T-helper 17 cell (primary cell): Measurements from ENCODE around the gene IKZF3. TPM values are rescaled to one million over a fixed set of nuclear protein-coding genes. Genes with fewer than 3 reads are reported as not detected.
"Not testable (repeated sequence)": the region's sequence is repeated elsewhere in the genome, so short reads cannot be mapped to it uniquely, and the experiment has no call there.

Experiments used
- ATAC-seq: fragments of 150-1000 bp; cut with Tn5 transposase; 2 replicates; pipeline ENCODE4 v1.10.0; 2021; ENCODE audit warnings: mild to moderate bottlenecking, moderate library complexity
- DNase-seq, 3 donors: peaks; one replicate each; pipeline versions ENCODE4 v3.0.0 to v3.0.0-alpha.2; 2020 to 2021
- H3K9me3 ChIP-seq: one replicate; pipeline ENCODE4 v1.7.0; 2013; ENCODE audit warnings: low read length, mild to moderate bottlenecking; ENCODE audit not compliant: control insufficient read depth, poor library complexity, severe bottlenecking
- H3K27ac Mint-ChIP-seq: one replicate; pipeline ENCODE4 v1.8.0; 2022; ENCODE audit warnings: mild to moderate bottlenecking, moderate library complexity, mixed read lengths
- H3K27me3 Mint-ChIP-seq: one replicate; pipeline ENCODE4 v1.8.0; 2022; ENCODE audit warnings: mixed read lengths
- H3K36me3 Mint-ChIP-seq: one replicate; pipeline ENCODE4 v1.8.0; 2022; ENCODE audit warnings: low read depth, mixed read lengths
- H3K4me1 Mint-ChIP-seq: one replicate; pipeline ENCODE4 v1.8.0; 2022; ENCODE audit warnings: mild to moderate bottlenecking, mixed read lengths
- H3K4me3 Mint-ChIP-seq: one replicate; pipeline ENCODE4 v1.8.0; 2022; ENCODE audit warnings: mild to moderate bottlenecking, moderate library complexity, mixed read lengths
- total RNA-seq, 4 donors: library from RNA in 2 of 4; stranded (reverse) in 2 of 4; gene quantifications; one replicate each; pipeline ENCODE4 v1.2.3 and lab custom pipeline; 2022 to 2026

The IKZF3 gene
- total RNA-seq, 2 donors from 2014 or later = 106 to 113 TPM

DNA sequence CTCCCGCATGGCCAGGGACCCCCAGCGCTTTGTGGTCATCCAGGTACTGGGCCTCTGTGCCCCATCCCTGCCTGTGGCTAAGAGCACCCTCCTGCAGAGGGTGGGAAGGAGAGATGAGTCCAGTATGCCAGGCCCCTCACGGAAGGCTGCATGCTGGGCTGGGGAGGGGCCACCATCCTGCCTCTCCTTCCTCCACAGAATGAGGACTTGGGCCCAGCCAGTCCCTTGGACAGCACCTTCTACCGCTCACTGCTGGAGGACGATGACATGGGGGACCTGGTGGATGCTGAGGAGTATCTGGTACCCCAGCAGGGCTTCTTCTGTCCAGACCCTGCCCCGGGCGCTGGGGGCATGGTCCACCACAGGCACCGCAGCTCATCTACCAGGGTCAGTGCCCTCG lies 137.5 kb downstream of the IKZF3 start:
- Mint-ChIP-seq H3K4me1 (peaks cover 17% of the 10 kb centered on the region), H3K4me3 (no peak overlapping the region), H3K27ac (no peak overlapping the region), H3K36me3 (no peaks in the 10 kb centered on the region), H3K27me3 (no peaks in the 10 kb centered on the region)
- ATAC-seq (no peak), DNase-seq (no peak)
- H3K9me3 ChIP-seq = no peaks in the 10 kb centered on the region

DNA sequence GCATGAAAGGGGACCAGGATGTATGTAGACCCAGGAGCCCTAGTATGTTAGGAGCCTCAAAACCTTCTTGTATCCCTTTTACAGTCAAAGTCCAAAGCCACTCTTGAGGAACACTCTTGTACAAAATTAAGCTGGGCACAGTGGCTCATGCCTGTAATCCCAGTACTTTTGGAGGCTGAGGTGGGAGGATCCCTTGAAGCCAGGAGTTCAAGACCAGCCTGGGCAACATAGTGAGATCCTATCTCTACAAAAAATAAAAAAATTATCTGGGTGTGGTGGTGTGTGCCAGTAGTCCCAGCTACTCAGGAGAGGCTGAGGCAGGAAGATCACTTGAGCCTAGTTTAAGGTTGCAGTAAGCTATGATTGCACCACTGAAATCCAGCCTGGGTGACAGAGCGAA lies 138.2 kb downstream of the IKZF3 start:
- H3K27ac Mint-ChIP-seq, H3K9me3 ChIP-seq, H3K4me3 Mint-ChIP-seq, DNase-seq, H3K36me3 Mint-ChIP-seq, H3K27me3 Mint-ChIP-seq, ATAC-seq: not testable (repeated sequence)
- peaks cover 17% of the 10 kb centered on the region for H3K4me1 Mint-ChIP-seq

DNA sequence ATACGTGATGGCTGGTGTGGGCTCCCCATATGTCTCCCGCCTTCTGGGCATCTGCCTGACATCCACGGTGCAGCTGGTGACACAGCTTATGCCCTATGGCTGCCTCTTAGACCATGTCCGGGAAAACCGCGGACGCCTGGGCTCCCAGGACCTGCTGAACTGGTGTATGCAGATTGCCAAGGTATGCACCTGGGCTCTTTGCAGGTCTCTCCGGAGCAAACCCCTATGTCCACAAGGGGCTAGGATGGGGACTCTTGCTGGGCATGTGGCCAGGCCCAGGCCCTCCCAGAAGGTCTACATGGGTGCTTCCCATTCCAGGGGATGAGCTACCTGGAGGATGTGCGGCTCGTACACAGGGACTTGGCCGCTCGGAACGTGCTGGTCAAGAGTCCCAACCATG lies 139.4 kb downstream of the IKZF3 start:
- no peaks in the 10 kb centered on the region for H3K27me3 Mint-ChIP-seq
- H3K4me3 Mint-ChIP-seq = peak overlapping the region; percentile 12
- H3K36me3 Mint-ChIP-seq = no peaks in the 10 kb centered on the region
- H3K4me1 Mint-ChIP-seq = peaks cover 16% of the 10 kb centered on the region
- no peak for ATAC-seq
- DNase-seq = no peak
- no peaks in the 10 kb centered on the region for H3K9me3 ChIP-seq
- H3K27ac Mint-ChIP-seq = no peak overlapping the region

DNA sequence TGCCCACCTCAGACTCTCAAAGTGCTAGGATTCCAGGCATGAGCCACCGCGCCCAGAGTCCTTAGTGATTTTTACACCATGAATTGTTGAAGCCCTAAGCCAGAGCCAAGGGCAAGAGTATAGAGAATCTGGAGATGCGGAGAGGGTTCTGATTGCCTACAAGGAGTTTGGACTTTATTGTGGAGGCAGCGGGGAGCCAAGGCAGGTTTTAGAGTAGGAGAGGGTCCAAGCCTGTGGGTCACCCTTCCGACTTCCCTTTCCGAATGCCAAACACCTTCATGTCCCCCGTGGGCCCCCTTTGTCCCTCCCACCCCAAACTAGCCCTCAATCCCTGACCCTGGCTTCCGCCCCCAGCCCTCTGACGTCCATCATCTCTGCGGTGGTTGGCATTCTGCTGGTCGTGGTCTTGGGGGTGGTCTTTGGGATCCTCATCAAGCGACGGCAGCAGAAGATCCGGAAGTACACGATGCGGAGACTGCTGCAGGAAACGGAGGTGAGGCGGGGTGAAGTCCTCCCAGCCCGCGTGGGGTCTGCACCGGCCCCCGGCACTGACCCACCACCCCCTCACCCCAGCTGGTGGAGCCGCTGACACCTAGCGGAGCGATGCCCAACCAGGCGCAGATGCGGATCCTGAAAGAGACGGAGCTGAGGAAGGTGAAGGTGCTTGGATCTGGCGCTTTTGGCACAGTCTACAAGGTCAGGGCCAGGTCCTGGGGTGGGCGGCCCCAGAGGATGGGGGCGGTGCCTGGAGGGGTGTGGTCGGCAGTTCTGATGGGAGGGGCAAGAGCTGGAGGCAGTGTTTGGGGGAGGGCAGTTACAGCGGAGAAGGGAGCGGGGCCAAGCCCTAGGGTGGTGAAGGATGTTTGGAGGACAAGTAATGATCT lies 140.9 kb downstream of the IKZF3 start:
- Mint-ChIP-seq H3K27ac (no peak overlapping the region), H3K4me1 (peaks cover 10% of the 10 kb centered on the region), H3K27me3 (no peaks in the 10 kb centered on the region), H3K36me3 (no peaks in the 10 kb centered on the region), H3K4me3 (no peak overlapping the region)
- DNase-seq (no peak), ATAC-seq (no peak)
- H3K9me3 ChIP-seq = no peaks in the 10 kb centered on the region

DNA sequence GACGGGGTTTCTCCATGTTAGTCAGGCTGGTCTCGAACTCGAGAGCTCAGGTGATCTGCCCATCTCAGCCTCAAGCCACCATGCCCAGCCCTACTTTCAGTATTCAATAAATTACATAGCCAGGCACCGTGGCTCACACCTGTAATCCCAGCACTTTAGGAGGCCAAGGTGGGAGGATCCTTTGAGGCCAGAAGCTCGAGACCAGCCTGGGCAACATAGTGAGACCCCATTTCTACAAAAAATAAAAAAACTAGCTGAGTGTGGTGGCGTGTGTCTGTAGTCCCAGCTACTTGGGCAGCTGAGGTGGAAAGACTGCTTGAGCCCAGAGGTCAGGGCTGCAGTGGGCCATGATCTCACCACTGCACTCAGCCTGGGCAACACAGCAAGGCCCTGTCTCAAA lies 142.0 kb downstream of the IKZF3 start:
- no peaks in the 10 kb centered on the region for H3K9me3 ChIP-seq
- Mint-ChIP-seq H3K27ac (no peak overlapping the region), H3K4me1 (peaks cover 6% of the 10 kb centered on the region), H3K36me3 (no peaks in the 10 kb centered on the region), H3K27me3 (no peaks in the 10 kb centered on the region), H3K4me3 (no peak overlapping the region)
- ATAC-seq = no peak
- DNase-seq = no peak

DNA sequence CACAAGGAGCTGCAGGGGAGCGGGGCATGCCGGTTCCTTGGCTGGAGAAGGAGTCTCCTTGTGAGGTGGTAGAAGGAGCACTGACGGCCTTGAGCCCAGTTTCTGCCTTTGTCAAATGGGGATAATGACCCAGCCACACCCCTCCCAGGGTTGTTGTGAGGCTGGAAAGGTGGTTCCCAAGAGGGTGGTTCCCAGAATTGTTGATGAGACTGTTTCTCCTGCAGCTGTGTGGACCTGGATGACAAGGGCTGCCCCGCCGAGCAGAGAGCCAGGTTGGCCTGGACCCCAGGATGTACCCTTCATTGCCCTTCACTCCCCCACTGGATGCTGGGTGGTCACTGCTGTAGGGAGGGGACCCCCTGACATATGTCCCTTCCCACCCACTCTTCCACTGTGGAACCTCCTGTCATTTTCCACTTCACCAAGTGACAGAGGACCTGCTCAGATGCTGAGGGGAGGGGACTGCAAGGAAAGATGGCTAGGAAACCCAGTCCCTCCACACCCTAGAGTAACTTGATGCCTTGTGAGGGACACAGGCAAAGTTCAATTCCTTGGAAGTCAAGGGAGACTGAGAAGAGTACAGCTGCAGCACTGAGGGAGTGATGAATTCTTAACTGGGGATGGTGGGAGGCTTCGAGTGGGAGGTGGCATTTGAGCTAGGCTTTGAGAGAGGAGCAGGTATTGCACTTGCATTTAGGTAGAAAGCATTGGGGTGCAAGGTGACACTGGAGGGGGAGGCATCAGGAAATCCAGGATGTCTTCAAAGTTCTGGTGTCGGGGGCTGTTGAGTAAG lies 144.4 kb downstream of the IKZF3 start:
- DNase-seq (no peak), ATAC-seq (no peak)
- Mint-ChIP-seq H3K27ac (no peak overlapping the region), H3K36me3 (no peaks in the 10 kb centered on the region), H3K4me3 (no peak overlapping the region), H3K4me1 (peaks cover 2% of the 10 kb centered on the region), H3K27me3 (no peaks in the 10 kb centered on the region)
- H3K9me3 ChIP-seq = no peaks in the 10 kb centered on the region

DNA sequence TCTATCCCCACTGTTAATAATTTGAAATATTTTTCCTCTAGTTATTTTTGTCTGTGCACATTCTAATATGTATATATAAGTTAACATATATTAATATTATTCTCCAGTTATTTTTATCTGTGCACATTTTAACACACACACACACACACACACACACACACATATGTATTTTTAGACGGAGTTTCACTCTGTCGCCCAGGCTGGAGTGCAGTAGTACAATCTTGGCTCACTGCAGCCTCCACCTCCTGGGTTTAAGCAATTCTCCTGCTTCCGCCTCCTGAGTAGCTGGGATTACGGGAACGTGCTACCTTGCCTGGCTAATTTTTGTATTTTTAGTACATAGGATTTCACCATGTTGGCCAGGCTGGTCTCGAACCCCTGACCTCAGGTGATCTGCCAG lies 146.5 kb downstream of the IKZF3 start:
- DNase-seq = no peak
- H3K4me3 Mint-ChIP-seq = no peak overlapping the region
- no peak for ATAC-seq
- peaks cover 2% of the 10 kb centered on the region for H3K4me1 Mint-ChIP-seq
- no peak overlapping the region for H3K27ac Mint-ChIP-seq
- H3K36me3 Mint-ChIP-seq = no peaks in the 10 kb centered on the region
- H3K27me3 Mint-ChIP-seq = no peaks in the 10 kb centered on the region
- no peaks in the 10 kb centered on the region for H3K9me3 ChIP-seq

DNA sequence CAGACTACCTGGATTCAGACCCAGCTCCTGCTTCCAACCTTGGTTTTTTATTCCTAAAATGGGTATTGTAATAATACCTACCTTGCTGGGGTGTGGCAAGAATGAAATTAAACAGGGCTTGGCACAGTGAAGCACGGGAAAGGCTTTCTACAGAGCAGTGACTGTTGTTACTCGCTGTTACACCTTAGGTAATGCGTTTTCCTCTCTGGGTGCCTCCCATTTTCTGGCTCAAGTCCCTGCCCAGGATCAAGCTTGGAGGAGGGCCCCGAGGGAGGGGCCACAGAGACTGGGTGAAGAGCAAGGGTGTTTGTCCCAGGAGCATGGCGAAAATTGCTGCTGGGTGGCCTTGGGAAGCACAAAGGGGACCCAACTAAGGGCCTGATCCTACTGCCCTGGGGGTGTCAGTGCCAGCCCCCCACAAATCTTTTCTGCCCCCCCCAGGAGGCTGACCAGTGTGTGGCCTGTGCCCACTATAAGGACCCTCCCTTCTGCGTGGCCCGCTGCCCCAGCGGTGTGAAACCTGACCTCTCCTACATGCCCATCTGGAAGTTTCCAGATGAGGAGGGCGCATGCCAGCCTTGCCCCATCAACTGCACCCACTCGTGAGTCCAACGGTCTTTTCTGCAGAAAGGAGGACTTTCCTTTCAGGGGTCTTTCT lies 147.1 kb downstream of the IKZF3 start:
- Mint-ChIP-seq H3K4me3 (no peak overlapping the region), H3K36me3 (no peaks in the 10 kb centered on the region), H3K4me1 (peaks cover 2% of the 10 kb centered on the region), H3K27ac (no peak overlapping the region), H3K27me3 (no peaks in the 10 kb centered on the region)
- no peak for DNase-seq
- no peak for ATAC-seq
- no peaks in the 10 kb centered on the region for H3K9me3 ChIP-seq

DNA sequence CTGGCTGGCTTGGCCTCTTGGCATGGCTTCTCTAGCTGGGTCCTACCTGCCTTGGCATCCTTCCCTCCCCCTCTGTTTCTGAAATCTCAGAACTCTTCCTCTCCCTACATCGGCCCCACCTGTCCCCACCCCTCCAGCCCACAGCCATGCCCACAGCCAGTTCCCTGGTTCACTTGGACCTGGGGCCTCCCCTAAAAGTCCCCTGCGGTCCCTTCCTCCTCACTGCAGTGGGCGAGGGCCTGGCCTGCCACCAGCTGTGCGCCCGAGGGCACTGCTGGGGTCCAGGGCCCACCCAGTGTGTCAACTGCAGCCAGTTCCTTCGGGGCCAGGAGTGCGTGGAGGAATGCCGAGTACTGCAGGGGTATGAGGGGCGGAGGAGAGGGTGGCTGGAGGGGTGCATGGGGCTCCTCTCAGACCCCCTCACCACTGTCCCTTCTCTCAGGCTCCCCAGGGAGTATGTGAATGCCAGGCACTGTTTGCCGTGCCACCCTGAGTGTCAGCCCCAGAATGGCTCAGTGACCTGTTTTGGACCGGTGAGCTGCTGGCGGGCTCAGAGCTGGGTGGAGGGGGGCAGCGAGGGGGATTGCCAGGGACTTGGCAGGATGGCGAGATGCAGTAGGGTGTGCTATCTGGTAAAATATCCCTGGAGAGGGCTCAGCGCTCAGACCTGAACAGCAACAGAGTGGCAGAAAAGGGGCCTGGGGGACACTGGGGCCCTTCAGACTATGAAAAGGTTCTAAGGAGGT lies 147.9 kb downstream of the IKZF3 start:
- H3K9me3 ChIP-seq = no peaks in the 10 kb centered on the region
- no peak overlapping the region for H3K27ac Mint-ChIP-seq
- no peak for ATAC-seq
- no peaks in the 10 kb centered on the region for H3K27me3 Mint-ChIP-seq
- peaks cover 2% of the 10 kb centered on the region for H3K4me1 Mint-ChIP-seq
- H3K36me3 Mint-ChIP-seq = no peaks in the 10 kb centered on the region
- DNase-seq = no peak
- H3K4me3 Mint-ChIP-seq = no peak overlapping the region

DNA sequence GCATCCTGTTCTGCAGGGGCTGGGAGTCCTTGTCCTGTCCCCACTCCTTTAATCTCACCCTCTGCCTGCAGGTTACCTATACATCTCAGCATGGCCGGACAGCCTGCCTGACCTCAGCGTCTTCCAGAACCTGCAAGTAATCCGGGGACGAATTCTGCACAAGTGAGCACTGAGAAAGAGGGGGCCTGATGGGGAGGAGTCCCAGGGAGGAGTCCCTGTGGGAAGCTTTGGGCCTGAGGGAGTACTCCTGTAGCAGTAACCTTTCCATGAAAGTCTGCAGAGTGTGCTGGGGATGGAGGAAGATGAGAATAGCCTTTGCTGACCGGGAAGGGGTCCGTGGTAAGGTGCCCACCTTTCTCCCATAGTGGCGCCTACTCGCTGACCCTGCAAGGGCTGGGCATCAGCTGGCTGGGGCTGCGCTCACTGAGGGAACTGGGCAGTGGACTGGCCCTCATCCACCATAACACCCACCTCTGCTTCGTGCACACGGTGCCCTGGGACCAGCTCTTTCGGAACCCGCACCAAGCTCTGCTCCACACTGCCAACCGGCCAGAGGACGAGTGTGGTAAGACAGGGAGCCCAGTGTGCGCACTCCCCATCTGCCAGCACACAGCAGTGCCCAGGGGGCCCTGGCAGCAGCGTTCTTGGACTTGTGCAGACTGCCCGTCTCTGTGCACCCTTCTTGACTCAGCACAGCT lies 148.6 kb downstream of the IKZF3 start:
- ATAC-seq = no peak
- DNase-seq = no peak
- Mint-ChIP-seq H3K4me1 (peaks cover 2% of the 10 kb centered on the region), H3K4me3 (no peak overlapping the region), H3K27ac (no peak overlapping the region), H3K27me3 (no peaks in the 10 kb centered on the region), H3K36me3 (no peaks in the 10 kb centered on the region)
- H3K9me3 ChIP-seq = no peaks in the 10 kb centered on the region

DNA sequence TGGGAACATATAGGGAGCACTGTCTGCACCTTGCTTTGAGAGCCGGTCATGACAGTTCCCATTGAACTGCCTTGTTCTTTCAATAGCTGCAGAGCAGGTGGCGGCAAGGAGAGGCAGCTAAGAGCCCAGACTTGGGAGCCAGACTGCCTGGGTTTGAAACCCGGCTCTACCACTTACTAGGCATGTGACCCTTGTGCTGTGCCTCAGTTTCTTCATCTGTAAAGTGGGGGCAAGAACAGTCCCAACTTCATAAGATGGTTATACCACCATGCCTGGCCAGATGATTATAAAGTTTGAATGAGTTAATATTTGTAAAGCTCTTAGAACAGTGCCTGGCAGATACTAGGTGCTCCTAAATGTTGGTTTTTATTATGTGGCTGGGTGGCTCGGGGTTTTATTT lies 149.9 kb downstream of the IKZF3 start:
- DNase-seq (no peak), ATAC-seq (no peak)
- no peaks in the 10 kb centered on the region for H3K27me3 Mint-ChIP-seq
- no peaks in the 10 kb centered on the region for H3K9me3 ChIP-seq
- no peaks in the 10 kb centered on the region for H3K36me3 Mint-ChIP-seq
- H3K27ac Mint-ChIP-seq = no peak overlapping the region
- H3K4me1 Mint-ChIP-seq = peaks cover 4% of the 10 kb centered on the region
- H3K4me3 Mint-ChIP-seq = no peak overlapping the region

DNA sequence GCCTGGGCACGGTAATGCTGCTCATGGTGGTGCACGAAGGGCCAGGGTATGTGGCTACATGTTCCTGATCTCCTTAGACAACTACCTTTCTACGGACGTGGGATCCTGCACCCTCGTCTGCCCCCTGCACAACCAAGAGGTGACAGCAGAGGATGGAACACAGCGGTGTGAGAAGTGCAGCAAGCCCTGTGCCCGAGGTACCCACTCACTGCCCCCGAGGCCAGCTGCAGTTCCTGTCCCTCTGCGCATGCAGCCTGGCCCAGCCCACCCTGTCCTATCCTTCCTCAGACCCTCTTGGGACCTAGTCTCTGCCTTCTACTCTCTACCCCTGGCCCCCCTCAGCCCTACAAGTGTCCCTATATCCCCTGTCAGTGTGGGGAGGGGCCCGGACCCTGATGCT lies 152.3 kb downstream of the IKZF3 start:
- Mint-ChIP-seq H3K4me1 (peaks cover 10% of the 10 kb centered on the region), H3K36me3 (no peaks in the 10 kb centered on the region), H3K27ac (no peak overlapping the region), H3K4me3 (no peak overlapping the region), H3K27me3 (no peaks in the 10 kb centered on the region)
- no peak for ATAC-seq
- no peak for DNase-seq
- H3K9me3 ChIP-seq = no peaks in the 10 kb centered on the region
